ENCODE data around the gene NPAS2.

The NPAS2 gene

DNA sequence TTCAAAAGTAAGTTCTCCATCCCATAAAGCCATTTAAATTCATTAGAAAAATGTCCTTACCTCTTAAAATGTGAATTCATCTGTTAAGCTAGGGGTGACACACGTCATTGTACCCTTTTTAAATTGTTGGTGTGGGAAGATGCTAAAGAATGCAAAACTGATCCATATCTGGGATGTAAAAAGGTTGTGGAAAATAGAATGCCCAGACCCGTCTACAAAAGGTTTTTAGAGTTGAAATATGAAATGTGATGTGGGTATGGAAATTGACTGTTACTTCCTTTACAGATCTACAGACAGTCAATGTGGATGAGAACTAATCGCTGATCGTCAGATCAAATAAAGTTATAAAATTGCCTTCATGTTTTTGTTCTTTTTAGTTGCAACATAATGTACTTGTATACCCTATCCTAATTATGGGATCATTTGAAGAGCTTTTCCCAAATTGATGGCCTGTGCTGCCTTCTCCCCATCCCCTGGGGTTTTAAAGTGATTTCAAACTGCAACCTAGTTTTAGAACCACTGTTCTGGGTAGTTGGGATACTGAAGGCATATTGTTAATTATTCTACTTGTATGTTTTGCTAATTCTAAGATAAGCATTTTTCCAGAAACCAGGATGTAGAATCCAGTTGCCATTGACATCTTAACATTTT lies 186.3 kb downstream of the NPAS2 start:
- DNase-seq (ENCODE audit: low read depth), result no peak
- H3K4me3 ChIP-seq (ENCODE audit: low read length), result no peak overlapping the region
- no peak for TF ChIP-seq CTCF (conservative IDR thresholded peaks at IDR 0.05; ENCODE audit: low read depth, low read length)

DNA sequence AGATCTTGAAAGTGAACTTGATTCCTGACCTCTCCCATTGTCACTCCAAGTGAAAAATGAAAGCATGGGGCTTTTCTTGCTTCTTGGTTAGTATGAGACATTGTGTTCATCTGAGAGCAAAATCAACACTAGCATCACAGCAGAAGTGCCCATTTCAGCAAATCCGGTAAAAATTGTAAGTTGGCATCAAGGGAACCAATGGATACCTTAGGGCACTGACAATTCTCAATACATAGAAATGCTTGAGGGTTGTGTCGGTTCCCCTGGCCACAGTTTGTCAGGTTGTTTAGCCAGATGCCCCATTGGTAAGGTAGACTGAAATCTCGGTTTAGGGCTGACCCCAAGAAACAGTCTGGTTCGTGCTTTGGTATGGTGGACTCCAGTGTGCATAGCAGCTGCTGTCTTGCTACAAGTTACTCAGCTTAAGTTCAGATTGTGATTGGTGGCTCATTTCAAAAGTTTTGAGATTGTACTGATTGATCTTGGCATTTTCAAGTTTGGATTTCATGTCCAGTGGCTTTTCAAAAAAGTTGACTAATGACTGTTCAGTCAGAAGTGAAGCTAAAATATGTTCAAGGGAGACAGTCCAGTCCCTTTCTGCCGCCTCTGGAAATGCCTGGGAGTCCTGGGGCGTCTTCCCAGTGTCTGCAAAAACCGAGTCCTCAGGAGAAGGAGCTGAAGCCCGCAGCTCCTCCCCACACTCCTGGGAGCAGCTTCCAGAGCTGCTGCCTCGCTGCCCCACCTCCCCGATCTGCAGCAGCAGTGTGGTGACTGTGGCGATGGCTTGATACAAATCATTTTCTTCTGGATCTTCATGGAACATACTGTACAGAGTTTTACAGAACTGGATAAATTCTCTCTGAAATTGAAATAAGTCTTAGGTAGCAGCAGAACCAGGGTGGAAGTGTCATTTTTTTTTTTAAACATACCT lies 187.7 kb downstream of the NPAS2 start:
- no peak for TF ChIP-seq CTCF (conservative IDR thresholded peaks at IDR 0.05; ENCODE audit: low read depth, low read length)
- no peak overlapping the region for H3K4me3 ChIP-seq (ENCODE audit: low read length)
- no peak for DNase-seq (ENCODE audit: low read depth)

GRCh38 chr2:101011152-101011551 lies 191.2 kb downstream of the NPAS2 start:
- DNase-seq (ENCODE audit: low read depth), result no peak
- TF ChIP-seq CTCF (conservative IDR thresholded peaks at IDR 0.05; ENCODE audit: low read depth, low read length), result no peak
- no peak overlapping the region for H3K4me3 ChIP-seq (ENCODE audit: low read length)

DNA sequence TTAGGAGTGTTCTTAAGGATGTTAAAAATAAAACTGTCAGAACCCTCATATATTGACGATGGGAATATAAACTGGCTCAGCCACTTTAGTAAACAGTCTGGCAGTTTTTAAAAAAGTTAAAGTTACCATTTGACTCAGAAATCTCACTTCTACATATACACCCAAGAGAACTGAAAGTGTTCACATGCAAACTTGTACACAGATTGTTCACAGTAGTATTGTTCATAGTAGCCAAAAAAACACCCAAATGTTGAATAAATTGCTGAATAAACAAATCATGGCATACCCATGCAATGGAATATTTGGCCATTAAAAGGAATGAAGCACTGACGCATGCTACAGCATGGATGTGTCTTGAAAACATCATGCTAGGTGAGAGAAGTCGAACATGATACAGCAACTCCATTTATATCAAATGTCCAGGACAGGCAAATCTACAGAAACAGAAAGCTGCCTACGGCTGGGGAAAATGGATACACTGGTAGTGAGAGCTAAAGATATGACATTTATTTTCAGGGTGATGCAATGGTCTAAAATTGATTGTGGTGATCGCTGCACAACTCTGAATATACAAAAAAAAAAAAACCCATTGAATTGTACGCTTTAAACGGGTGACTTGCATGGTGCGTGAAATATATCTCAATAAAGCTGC lies 192.2 kb downstream of the NPAS2 start:
- no peak overlapping the region for H3K4me3 ChIP-seq (ENCODE audit: low read length)
- no peak for DNase-seq (ENCODE audit: low read depth)
- no peak for TF ChIP-seq CTCF (conservative IDR thresholded peaks at IDR 0.05; ENCODE audit: low read depth, low read length)

GRCh38 chr2:101012706-101013181 lies 192.8 kb downstream of the NPAS2 start:
- no peak overlapping the region for H3K4me3 ChIP-seq (ENCODE audit: low read length)
- peak; percentile 73 for TF ChIP-seq CTCF (conservative IDR thresholded peaks at IDR 0.05; ENCODE audit: low read depth, low read length)
- DNase-seq (ENCODE audit: low read depth), result no peak

GRCh38 chr2:101014264-101014857 lies 194.4 kb downstream of the NPAS2 start:
- TF ChIP-seq CTCF (conservative IDR thresholded peaks at IDR 0.05; ENCODE audit: low read depth, low read length), result no peak
- DNase-seq (ENCODE audit: low read depth), result no peak
- no peak overlapping the region for H3K4me3 ChIP-seq (ENCODE audit: low read length)

All from retinal pigment epithelial cell (primary cell).